Neural cell (in vitro differentiated cells): ENCODE results near the gene TMPRSS4. TPM values are rescaled to one million over a fixed set of nuclear protein-coding genes. Genes with fewer than 3 reads are reported as not detected.

ENCODE experiments used
- H2AFZ ChIP-seq: fragments of 200-600, 300-800 bp; sonication (generic), shearing (Covaris generic); 2 replicates; pipeline ENCODE4 v1.6.0; 2014; ENCODE audit warnings: low read depth, mild to moderate bottlenecking, antibody characterized with exemption, low read length, moderate library complexity
- H3F3A ChIP-seq: fragments of 200-600 bp; shearing (Covaris generic); 2 replicates; pipeline ENCODE4 v1.6.1; 2016; ENCODE audit warnings: mild to moderate bottlenecking, moderate library complexity, mixed read lengths, antibody characterized with exemption, low read length; ENCODE audit not compliant: insufficient read depth, poor library complexity, severe bottlenecking
- H3K27ac ChIP-seq: fragments of 200-600, 300-800 bp; sonication (generic), shearing (Covaris generic); 2 replicates; pipeline ENCODE4 v1.5.1; 2014; ENCODE audit warnings: mild to moderate bottlenecking, low read length, moderate library complexity
- H3K27me3 ChIP-seq: fragments of 300-800, 200-600 bp; sonication (generic), shearing (Covaris generic); 2 replicates; pipeline ENCODE4 v1.6.0; 2014; ENCODE audit warnings: mild to moderate bottlenecking, low read depth, low read length, moderate library complexity; ENCODE audit not compliant: insufficient read depth
- H3K36me3 ChIP-seq: fragments of 300-800, 200-600 bp; sonication (generic), shearing (Covaris generic); 2 replicates; pipeline ENCODE4 v1.5.1; 2014; ENCODE audit warnings: mild to moderate bottlenecking, antibody characterized with exemption, low read length, moderate library complexity; ENCODE audit not compliant: insufficient read depth
- H3K4me2 ChIP-seq: fragments of 300-800, 200-600 bp; sonication (generic), shearing (Covaris generic); 2 replicates; pipeline ENCODE4 v1.6.0; 2014; ENCODE audit warnings: mild to moderate bottlenecking, low read length
- H3K4me3 ChIP-seq: fragments of 300-800, 200-600 bp; sonication (generic), shearing (Covaris generic); 2 replicates; pipeline ENCODE4 v1.5.1; 2014; ENCODE audit warnings: mild to moderate bottlenecking, low read length, moderate library complexity
- H3K79me2 ChIP-seq: fragments of 200-600 bp; shearing (Covaris generic); replicated peaks from 2 replicates; pipeline ENCODE4 v1.6.0; 2014; ENCODE audit warnings: mild to moderate bottlenecking, low read length, moderate library complexity; ENCODE audit not compliant: insufficient read depth
- H3K9ac ChIP-seq: fragments of 300-800, 200-600 bp; sonication (generic), shearing (Covaris generic); 2 replicates; pipeline ENCODE4 v1.6.1; 2016; ENCODE audit warnings: mild to moderate bottlenecking, low read length, mixed read lengths
- H3K9me2 ChIP-seq: fragments of 200-600 bp; shearing (Covaris generic); 2 replicates; pipeline ENCODE4 v1.6.1; 2016; ENCODE audit warnings: mild to moderate bottlenecking, low read length, mixed read lengths; ENCODE audit not compliant: insufficient read depth
- H3K9me3 ChIP-seq: fragments of 200-600, 300-800 bp; sonication (generic), shearing (Covaris generic); 2 replicates; pipeline ENCODE4 v1.6.1; 2016; ENCODE audit warnings: mild to moderate bottlenecking, mixed run types, low read length, moderate library complexity, mixed read lengths
- H4K20me1 ChIP-seq: fragments of 200-600 bp; shearing (Covaris generic); 2 replicates; pipeline ENCODE4 v1.6.1; 2016; ENCODE audit warnings: mild to moderate bottlenecking, mixed run types; ENCODE audit not compliant: insufficient read depth
- CTCF ChIP-seq: fragments of 450-650 bp; IDR thresholded peaks from 2 replicates; pipeline ENCODE4 v1.5.1; 2014; ENCODE audit warnings: antibody characterized with exemption, mild to moderate bottlenecking, moderate library complexity; ENCODE audit not compliant: poor library complexity, severe bottlenecking
- EP300 ChIP-seq: fragments of 450-650 bp; conservative IDR thresholded peaks from 2 replicates; pipeline ENCODE4 v1.6.1; 2014; ENCODE audit warnings: antibody characterized with exemption, mild to moderate bottlenecking, moderate library complexity; ENCODE audit not compliant: poor library complexity, severe bottlenecking
- EZH2 ChIP-seq: fragments of 200-600, 300-800 bp; shearing (Covaris generic), sonication (generic); IDR thresholded peaks from 2 replicates; pipeline ENCODE4 v1.6.1; 2014; ENCODE audit warnings: antibody characterized with exemption, low read length, borderline replicate concordance, mild to moderate bottlenecking; ENCODE audit not compliant: insufficient read depth, poor library complexity, severe bottlenecking
- POLR2AphosphoS5 ChIP-seq: IDR thresholded peaks from 2 replicates; pipeline ENCODE4 v1.6.1; 2012
- RAD21 ChIP-seq: fragments of 450-650 bp; conservative IDR thresholded peaks from 2 replicates; pipeline ENCODE4 v1.6.1; 2014; ENCODE audit warnings: antibody characterized with exemption, mild to moderate bottlenecking, moderate library complexity
- REST ChIP-seq: IDR thresholded peaks from 2 replicates; pipeline ENCODE4 v1.6.1; 2012; ENCODE audit warnings: borderline replicate concordance
- SMC3 ChIP-seq: fragments of 450-650 bp; conservative IDR thresholded peaks from 2 replicates; pipeline ENCODE4 v1.6.1; 2014; ENCODE audit warnings: antibody characterized with exemption, mild to moderate bottlenecking, moderate library complexity; ENCODE audit not compliant: poor library complexity
- polyA plus RNA-seq: library from polyadenylated mRNA; depleted of rRNA; stranded (reverse); fragments of >200 nt; gene quantifications from 2 replicates; pipeline ENCODE4 v1.2.3, GENCODE V29; 2014

Gene TMPRSS4
- polyA plus RNA-seq, 1 donor from 2014 or later, result not detected

DNA sequence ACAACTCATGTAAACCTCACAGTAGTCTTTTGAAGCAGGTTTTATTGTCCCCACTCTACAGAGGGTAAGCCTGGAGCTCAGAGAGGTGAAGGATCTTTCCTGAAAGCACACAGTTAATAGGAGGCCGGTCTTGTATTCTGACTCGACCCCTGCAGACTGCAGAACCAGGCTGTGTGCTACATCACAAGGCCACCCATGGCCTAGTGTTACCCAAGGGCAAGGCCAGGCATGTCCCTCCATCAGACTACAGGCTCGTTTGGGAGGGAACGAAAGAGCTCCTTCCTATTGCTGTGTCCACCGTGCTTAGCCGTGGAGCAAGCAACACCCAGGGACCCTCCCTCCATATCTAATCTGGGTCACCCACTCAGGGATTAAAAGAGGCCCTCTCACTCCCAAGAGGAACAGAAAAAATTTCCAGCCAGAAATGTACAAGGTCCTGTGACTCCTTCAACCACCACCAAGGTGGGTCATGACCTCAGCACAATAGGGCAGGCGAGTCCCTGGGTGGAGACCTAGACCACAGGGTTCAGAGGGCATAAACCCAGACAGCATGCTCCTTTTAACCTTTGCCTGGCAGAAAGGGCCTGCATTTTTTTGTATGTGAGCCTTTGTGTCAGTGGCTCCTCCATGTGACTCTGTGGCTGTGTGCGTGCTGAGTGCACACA, 16.2 kb downstream of the TMPRSS4 start:
- no peaks in the 10 kb centered on the region for H4K20me1 ChIP-seq
- H3K4me3 ChIP-seq, result no peak overlapping the region
- H2AFZ ChIP-seq, result no peak overlapping the region
- no peaks in the 10 kb centered on the region for H3K27me3 ChIP-seq
- H3K27ac ChIP-seq, result no peak overlapping the region
- H3K9me2 ChIP-seq, result no peaks in the 10 kb centered on the region
- no peak overlapping the region for H3K4me2 ChIP-seq
- no peaks in the 10 kb centered on the region for H3K36me3 ChIP-seq
- H3K9me3 ChIP-seq, result peaks cover under 1% of the 10 kb centered on the region
- TF ChIP-seq CTCF, result no peak
- H3K9ac ChIP-seq, result no peak overlapping the region
- no peaks in the 10 kb centered on the region for H3F3A ChIP-seq
- H3K79me2 ChIP-seq, result no peaks in the 10 kb centered on the region

GRCh38 chr11:118095493-118095892, 18.6 kb downstream of the TMPRSS4 start:
- Histone ChIP-seq H3K27me3 (no peaks in the 10 kb centered on the region), H3K9ac (no peak overlapping the region), H3K27ac (no peak overlapping the region), H3K9me3 (no peaks in the 10 kb centered on the region), H2AFZ (no peak overlapping the region), H3K79me2 (no peaks in the 10 kb centered on the region), H3K4me3 (no peak overlapping the region), H4K20me1 (no peaks in the 10 kb centered on the region), H3K9me2 (no peaks in the 10 kb centered on the region), H3F3A (no peaks in the 10 kb centered on the region), H3K4me2 (no peak overlapping the region), H3K36me3 (no peaks in the 10 kb centered on the region)
- TF ChIP-seq SMC3 (no peak), POLR2AphosphoS5 (no peak), CTCF (no peak), RAD21 (no peak), REST (no peak), EZH2 (no peak), EP300 (no peak)
